NCI-H1105 (cell line): ENCODE data around the gene TIGD3.
A peak's percentile ranks its signal among the peaks of the same experiment; 100 is the strongest.

ENCODE experiments used
- DNase-seq: peaks from one replicate; lab custom pipeline; 2025; lab: John Stamatoyannopoulos, UW

TIGD3 gene, protein sequence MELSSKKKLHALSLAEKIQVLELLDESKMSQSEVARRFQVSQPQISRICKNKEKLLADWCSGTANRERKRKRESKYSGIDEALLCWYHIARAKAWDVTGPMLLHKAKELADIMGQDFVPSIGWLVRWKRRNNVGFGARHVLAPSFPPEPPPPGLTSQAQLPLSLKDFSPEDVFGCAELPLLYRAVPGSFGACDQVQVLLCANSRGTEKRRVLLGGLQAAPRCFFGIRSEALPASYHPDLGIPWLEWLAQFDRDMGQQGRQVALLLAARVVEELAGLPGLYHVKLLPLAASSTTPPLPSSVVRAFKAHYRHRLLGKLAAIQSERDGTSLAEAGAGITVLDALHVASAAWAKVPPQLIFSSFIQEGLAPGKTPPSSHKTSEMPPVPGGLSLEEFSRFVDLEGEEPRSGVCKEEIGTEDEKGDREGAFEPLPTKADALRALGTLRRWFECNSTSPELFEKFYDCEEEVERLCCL

GRCh38 chr11:65354265-65355012, at the start of gene TIGD3:
Gene TIGD3 (plus strand): TSS chr11:65354751. CDS start chr11:65355809, 1,058 bp downstream.
- peak; percentile 99 for DNase-seq

DNA sequence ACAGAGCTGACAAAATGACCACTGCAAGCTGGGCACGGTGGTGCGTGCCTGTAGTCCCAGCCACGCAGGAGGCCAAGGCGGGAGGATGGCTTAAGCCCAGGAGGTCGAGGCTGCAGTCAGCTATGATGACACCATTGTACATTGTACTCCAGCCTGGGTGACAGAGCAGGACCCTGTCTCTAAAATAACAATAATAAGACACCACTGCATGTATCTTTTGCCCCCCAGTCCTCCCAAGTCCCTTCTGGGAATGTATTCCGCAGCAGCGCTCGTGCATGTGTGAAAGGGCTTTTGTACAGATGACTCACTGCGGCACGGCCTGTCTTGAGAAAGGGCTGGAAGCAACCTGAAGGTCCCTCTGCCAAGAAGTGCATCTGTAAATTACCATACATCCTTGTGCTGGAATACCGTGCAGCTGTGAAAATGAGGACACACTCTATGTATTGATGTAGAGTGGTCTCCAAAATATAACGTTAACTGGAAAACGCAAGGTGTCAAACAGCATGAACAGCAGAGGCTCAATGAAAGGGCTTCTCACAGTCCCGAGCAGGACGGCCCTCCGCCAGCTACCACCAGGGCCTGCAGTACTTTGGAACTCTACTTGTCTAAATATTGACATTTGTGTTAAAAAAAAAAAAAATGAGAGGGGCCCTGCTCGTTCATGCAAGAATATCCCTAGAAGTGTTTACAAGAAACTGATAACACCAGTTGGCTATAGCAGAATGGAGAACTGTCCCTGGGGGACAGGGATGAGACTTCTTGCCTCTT, 48.9 kb upstream of the TIGD3 start:
- DNase-seq, result no peak

- DNase-seq, result no peak
Observed at GRCh38 chr11:65307298-65308229, 47.0 kb upstream of the TIGD3 start.

GRCh38 chr11:65308281-65308891, 46.2 kb upstream of the TIGD3 start:
- no peak for DNase-seq

DNA sequence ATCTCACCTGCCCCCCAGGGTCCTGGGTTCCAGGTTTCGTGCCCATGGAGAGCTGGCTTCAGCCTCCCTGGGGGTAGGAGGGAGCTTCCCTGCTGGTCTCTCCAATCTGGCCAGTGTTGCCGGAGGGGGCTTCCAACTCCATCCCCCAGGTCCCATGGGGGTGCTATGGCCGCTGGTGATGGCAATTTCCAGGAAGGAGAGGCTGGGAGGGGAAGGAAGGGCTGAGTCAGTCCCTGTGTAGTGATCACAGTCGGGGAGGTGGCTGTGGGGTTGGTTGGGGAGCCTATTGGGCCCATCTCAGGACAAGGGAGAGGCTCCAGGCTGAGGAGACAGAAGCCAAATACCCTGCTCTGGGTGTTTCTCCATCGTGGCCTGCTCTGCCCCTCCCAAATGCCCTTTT, 45.5 kb upstream of the TIGD3 start:
- DNase-seq, result no peak

GRCh38 chr11:65310215-65310614, 44.3 kb upstream of the TIGD3 start:
- DNase-seq, result no peak

DNA sequence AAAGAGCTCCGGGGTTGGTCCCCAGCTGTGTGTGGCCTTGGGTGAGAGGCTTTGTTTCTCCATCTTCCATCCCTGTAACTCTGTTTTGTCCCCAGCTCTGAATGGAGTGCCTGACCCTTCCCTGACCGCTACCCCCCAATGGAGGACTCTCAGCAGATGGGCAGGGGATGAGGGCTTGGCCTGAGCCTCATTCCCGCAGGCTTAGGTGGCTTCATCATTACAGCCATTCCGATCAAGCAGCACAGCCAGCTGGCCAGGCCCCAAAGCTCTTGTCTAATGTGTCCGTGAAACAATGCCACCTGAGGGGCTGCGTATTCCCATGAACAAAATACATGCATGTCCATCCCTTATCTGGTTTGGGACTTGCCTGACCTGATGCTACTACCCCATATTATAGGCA, 43.8 kb upstream of the TIGD3 start:
- no peak for DNase-seq

GRCh38 chr11:65311170-65311678, 43.3 kb upstream of the TIGD3 start:
- no peak for DNase-seq

- DNase-seq, result peak; percentile 36
Observed at GRCh38 chr11:65314501-65315203, 39.9 kb upstream of the TIGD3 start, which contains the start of gene CDC42EP2. Gene CDC42EP2 (plus strand): TSS chr11:65314866. CDS start chr11:65320899, 6,033 bp downstream.

DNA sequence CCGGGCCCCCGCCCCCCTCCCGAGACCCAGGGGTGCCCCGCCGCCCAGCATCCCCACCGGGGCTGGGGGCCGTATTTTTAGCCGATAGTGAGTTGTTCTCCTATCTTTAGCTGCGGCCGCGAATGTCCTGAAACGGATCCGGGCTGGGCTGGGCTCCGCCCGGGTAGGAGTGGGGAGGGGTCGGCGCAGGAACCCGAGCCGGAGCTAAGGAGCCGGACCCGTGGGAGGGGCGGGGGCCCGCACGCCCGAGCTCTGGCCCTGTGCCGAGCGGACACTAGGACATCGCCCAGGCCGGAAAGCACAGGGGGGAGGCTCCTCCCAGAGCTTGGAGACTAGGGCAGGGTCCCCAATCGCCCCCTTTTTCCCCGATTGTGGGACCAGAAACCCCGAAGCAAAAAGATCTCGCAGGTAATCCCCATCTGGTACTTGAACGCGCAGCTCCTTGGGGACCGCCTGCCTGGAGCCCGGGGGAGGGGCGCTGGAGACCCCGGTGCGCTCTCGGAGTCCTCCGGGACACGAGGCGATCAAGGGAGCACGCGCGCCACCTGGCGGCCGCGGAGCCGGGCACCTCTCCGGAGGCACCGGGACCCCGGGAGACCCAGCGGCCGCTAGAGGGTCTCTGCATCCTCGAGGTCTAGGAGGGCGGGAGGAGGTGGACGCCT, 39.2 kb upstream of the TIGD3 start:
- peak; percentile 83 for DNase-seq

DNA sequence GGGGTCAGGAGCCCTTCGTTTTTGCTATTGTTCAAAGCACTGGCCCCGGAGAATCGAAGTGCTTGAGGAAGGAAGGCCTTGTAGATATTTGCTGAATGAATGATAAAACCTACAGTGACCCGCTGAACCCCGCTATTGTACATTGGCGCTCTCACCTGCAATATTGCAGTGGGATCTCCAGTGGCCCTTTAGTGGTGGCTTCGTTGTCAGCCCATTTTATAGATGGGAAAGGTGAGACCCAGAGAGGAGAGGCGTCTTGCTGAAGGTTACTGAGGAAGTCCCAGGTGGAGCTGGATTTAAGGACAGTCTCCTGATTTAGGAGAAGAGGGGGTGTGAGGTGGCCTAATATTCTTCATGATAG, 38.7 kb upstream of the TIGD3 start:
- DNase-seq, result no peak

- DNase-seq, result no peak
Observed at GRCh38 chr11:65316227-65317024, 38.1 kb upstream of the TIGD3 start.

- no peak for DNase-seq
Observed at GRCh38 chr11:65317025-65317786, 37.3 kb upstream of the TIGD3 start.

GRCh38 chr11:65320386-65321075, 34.0 kb upstream of the TIGD3 start:
- no peak for DNase-seq

- DNase-seq, result no peak
Observed at GRCh38 chr11:65321076-65321475, 33.5 kb upstream of the TIGD3 start.

GRCh38 chr11:65321828-65322485, 32.6 kb upstream of the TIGD3 start:
- DNase-seq, result no peak

- no peak for DNase-seq
Observed at GRCh38 chr11:65323813-65324212, 30.7 kb upstream of the TIGD3 start.
